GM19372 (cell line): ENCODE data around the gene GIGYF2.
"Not testable (repeated sequence)": the region's sequence is repeated elsewhere in the genome, so short reads cannot be mapped to it uniquely, and the experiment has no call there.

Experiments
- ATAC-seq: cut with Tn5 transposase; IDR thresholded peaks from one replicate; pipeline ENCODE4 v1.9.1; 2021; ENCODE audit warnings: mild to moderate bottlenecking, low read depth, moderate library complexity; ENCODE audit not compliant: unreplicated experiment

Gene GIGYF2

DNA sequence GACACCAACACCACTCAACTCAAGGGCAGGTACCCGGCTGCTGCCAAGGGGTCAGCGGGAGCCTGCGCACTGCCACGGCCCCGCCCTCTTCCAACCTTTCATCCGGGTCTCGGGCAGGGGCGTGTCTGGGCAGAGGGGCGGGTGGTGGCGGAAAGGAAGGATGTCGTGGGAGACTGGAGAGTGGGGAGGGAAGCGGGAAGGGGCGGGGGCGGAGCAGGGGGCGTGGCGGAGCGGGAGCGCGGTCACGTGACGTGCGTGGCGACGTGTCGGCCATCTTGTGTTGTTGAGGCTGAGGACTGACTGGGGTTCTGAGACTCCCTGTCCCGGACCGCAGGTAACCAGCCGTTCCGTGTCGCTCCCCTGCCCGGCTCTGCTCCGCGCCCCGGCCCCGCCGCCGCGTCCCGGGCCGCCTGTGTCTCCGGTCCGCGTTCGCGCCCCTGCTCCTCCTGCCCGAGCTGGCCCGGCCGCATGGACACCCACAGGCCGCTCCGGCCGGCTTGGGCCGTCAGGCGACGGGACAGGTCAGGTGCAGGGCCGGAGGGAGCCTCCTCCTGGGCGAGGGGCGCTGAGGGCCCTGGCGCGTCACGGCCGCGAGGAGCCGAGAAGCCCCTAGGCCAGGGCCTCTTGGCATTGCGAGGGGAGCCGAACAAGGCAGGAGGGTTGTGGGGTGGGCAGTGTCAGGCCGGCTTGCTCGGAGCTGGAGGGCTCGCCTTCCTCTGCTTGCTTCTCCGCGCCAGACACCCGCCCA is at the start of gene GIGYF2:
Gene GIGYF2, plus strand, starts transcription at position 273 of the 748 bp plus-strand sequence. CDS start 37,867 bp downstream, outside the sequence.
- peak; percentile 74 for ATAC-seq

DNA sequence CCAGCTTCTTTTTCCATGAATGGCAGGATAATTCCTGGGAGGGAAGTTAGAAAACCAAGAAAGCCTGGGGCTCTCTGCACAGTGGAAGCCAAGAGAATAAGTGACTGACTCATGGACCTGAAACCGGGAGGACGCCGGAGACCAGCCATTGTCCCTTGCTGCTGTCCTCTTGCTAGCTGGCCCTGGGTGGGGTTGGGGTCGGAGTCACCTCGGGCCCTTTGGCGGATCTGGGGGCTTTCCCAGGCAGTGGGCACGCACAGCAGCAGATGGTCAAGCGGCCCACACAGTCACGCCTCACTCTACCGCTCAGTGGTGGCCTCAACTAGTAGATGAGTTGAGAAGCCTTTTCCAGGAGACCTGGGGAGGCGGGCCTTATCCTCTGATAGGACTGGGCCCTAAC is 48.1 kb upstream of the GIGYF2 start:
- ATAC-seq: no peak

DNA sequence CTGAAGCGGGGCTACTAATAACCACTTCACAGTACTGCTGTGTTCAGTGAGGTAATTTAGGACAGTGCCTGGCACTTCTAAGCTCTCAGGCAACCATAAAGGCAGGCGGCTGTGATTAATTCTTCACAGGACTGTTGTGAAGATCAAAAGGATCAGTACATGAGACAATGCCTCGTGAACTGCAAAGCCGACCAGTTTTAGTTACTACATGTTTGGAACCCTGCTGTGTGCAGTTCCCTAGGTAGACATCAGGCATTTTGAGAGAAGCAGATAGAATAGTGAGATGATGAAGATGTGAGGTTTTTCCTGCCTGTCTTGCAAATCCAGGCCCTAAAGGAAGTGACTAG is 44.7 kb upstream of the GIGYF2 start:
- no peak for ATAC-seq

GRCh38 chr2:232653441-232653840 is 43.7 kb upstream of the GIGYF2 start:
- no peak for ATAC-seq

DNA sequence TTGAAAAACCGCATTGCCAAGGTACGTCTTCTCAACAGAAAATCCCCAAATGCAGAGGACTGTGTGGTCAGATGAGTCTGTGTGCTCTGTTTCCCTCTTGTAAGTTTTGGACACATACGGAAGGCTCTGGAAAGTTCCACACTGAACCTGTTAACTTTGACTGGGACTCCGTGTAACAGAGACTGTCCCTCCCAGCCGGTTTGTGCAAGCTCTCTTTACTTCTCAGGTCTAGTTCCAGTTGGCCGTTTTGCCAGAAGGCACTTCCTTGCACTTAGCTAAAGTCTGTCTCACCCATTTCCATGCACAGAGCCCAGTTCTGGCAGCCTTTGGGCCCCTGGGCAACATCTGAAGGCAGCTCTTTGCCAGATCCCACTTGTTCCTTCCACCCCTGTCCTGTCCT is 41.7 kb upstream of the GIGYF2 start:
- ATAC-seq: no peak

DNA sequence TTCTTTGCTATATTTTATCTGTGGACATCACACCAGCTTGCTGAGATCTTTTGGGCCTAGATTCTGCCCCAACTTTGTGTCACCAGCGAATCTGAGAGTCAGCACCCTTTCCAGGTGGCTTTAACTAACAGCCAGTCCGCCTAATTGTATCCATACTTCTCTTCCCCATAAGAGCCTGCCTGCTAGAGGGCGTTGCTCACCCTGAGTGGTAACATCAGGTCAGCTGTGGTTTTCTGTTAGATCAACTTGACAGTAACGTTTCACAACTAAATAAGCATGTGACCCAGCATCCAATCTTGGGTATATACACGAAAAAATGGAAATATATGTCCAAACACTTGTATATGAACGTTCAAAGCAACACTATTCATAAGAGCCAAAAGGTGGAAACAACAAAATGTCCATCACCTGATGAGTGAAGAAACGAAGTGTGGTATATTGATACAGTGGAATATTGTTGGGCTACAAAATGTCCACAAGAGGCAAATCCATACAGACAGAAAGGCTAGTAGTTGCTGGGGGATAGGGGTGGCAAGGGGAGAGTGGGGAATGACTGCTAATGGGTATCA is 38.8 kb upstream of the GIGYF2 start:
- ATAC-seq: no peak

DNA sequence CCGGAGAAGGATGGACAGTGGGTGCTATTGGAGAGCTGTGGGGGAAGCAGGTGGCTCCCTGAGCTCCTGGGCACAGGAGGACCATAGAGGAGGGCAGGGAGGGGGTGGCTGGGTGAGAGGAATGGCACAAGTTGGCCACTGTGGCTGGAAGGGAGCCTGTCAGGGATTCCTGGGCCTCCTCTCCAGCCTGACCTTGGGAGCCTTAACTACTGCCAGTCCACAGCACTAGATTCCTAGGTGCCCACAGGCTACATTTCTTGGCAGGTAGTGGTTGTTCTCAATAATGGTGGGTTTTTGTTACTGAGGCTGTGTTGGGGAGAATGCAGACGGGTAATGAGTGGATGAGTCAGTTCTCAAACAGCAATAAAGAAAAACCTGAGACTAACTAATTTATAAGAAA is 37.8 kb upstream of the GIGYF2 start:
- ATAC-seq: no peak

DNA sequence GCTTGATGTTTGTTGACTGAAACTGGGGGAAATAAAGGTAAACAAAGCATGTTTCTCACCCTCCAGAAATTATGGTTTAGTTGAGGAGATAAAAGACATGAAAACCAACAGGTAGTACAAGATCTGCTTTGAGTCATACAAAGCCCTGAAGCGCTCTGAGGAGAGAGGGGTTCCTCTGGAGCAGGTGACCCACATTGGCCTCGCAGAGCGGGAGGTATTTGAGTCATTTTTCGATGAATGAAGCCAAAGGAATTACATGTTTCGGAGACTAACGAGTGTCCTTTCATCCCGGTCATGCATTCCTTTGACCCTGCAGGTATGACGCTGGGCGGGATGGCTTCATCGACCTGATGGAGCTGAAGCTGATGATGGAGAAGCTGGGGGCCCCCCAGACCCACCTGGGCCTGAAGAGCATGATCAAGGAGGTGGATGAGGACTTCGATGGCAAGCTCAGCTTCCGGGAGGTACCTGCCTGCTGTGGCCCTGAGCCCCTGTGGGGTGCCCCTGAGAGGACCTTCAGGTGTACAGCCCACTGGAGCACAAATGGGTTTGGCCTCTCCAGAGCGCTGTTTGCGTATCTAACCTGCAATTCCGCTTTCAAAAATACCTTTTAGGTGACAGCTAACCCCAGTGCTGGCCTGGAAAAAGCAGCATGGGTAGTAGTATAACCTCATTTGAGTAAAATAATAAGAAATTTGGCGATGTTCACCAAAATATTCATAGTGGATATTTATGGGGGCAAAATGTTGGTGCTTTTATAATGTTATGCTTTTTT is 34.5 kb upstream of the GIGYF2 start:
- ATAC-seq: no peak

DNA sequence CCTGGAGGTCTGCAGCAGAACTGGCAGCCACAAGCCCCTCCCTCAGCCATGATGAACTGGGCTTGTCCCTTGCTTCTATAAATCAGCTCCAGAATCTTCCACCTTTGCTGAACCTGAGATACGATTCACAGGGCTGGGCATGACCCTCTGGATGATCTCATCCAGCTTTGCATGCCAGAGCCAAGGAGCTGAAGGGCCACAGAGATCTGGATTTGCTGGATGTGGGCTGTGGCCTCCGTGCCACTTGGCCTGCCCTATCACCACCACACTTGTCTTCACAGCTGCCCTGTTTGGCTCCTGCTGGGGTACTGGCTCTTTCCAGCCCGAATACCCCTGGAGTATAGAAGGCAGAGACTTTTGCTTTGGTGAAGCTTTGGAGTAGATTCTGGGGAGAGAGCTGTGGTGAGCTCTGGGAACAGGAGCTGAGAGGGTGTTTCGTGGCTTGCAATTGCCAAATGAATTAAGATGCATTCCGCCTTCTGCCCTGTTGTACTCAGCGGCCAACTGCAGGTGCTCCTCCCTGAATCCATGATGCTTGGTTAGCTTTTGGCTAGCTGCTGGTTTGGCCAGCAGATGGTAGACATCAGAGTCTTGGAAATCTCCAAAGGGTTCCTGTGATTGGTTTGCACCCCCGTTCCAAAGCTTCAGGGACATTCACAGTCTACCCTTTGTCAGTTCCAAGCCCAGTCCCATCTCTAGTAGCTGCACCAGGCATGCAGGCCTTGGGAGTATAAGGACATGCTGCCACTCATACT is 30.9 kb upstream of the GIGYF2 start:
- no peak for ATAC-seq

DNA sequence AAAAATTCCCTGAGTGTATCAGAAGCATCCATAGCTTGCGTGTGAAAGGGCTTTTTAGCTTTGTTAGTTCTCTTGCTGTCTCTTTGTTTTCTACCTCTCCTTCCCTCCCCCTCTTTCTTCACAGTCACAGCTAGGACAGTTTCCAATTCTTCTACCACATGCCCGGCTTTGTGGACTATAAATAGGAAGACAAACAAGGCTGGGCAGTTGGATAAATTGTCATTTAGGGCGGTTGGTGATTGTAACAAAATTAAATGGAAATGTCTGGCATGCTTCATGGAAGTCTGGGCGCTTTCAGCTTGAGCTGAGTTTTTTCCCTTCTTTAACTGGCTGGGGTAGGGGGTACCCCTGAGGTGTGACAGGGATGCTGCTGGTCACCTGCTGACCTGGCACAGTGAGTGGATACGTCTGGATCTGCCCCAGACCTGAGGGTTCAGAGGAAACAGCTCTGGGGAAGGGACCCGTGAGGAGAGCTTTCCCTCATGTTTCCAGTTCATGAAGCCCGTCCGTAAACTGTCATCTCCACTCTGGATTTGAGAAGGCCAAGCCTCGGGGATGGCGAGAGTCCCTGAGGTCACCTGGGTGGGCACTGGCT is 29.0 kb upstream of the GIGYF2 start:
- no peak for ATAC-seq

DNA sequence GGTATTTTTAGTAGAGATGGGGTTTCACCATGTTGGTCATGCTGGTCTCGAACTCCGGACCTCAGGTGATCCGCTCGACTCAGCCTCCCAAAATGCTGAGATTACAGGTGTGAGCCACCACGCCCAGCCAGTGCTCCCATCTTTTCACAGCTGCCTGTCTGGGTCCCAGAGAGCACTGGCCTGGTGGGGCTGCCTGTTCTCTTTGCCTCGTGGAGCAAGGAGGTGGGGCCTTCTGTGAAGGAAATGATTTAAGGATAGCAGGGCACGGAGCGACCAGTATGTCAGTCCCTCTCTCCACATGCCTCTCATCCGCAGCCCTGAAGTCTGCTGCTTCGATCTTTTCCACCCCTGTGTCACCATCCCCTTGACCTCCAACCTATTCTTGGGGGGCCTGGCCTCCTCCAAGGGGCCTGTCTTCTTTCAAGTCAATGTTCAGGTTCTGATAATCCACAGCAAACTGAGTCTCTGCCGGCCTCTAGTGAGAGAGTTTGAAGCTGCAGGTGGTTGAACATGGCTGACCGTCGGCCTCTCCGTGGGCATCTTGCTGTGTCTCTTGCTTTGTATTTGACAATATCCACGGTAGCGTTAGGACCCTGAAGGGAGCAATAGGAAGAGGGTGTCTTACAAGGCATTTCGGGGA is 28.2 kb upstream of the GIGYF2 start:
- no peak for ATAC-seq

DNA sequence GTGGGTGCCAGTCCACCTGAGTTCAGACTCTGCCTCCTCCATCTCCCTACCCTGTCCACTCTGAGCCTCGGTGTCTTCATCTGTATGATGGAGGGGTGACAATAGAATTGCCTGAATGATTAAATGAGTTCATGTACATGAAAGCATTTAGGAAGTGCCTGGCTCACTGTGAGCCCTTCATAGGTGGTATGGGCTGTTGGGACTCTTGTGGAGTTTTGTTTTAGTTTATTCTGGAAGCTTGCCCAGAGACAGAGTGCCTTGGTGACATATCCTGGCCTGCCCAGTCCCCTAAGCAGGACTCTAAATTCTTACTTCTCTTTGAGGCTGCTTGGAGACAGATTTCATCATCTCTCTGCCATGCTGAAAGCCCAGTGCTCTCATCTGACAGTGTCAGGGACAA is 24.5 kb upstream of the GIGYF2 start:
- no peak for ATAC-seq

DNA sequence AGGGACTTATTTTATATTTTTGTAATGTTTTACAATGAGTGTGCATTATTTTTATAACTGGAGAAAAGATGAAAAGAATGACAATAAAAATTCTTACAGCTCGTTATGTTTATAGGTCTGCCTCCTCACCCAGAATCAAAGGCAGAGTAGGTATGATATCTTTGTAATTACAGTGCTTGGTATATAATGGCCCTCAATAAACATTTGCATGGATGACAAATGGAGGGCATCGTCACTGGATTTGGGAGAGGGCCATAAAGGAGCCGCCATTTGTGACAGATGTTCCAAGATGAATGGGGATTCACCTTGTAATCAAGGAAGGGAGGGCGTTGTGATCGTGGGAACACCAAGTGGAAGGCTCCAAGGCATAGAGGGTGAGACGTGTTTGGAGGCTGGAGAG is 22.6 kb upstream of the GIGYF2 start:
- no peak for ATAC-seq

GRCh38 chr2:232675381-232675780 is 21.8 kb upstream of the GIGYF2 start:
- no peak for ATAC-seq

DNA sequence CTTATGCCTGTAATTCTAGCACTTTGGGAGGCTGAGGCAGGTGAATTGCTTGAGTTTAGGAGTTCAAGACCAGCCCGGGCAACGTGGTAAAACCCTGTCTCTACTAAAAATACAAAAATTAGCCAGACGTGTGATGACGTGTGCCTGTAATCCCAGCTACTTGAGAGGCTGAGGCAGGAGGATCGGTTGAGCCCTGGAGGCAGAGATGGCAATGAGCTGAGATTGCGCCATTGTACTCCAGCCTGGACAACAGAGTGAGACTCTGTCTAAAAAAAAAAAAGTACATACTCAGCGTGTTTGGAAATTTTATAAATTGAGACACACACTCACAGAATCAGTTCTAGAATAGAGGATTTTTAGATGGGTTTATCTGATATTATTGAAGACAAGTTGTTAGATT is 17.1 kb upstream of the GIGYF2 start:
- ATAC-seq: no peak

DNA sequence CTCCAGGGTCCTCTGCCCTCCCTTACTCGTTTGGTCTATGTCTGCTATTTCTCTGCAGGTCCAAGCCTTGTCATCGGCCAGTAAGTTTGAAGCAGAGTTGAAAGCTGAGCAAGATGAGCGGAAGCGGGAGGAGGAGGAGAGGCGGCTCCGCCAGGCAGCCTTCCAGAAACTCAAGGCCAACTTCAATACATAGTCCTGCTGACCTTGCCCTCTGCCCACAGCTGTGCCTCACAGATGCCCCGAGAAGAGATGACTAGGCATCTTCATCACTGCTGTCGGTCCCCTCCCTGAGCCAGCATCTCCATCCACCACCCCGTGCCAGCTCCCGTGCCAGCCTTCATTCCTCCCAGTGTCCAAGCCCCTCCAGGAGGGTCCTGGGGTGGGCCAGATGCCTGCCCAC is 15.6 kb upstream of the GIGYF2 start:
- ATAC-seq: no peak

- no peak for ATAC-seq
These were observed 13.8 kb upstream of the GIGYF2 start for GRCh38 chr2:232683368-232683767.

DNA sequence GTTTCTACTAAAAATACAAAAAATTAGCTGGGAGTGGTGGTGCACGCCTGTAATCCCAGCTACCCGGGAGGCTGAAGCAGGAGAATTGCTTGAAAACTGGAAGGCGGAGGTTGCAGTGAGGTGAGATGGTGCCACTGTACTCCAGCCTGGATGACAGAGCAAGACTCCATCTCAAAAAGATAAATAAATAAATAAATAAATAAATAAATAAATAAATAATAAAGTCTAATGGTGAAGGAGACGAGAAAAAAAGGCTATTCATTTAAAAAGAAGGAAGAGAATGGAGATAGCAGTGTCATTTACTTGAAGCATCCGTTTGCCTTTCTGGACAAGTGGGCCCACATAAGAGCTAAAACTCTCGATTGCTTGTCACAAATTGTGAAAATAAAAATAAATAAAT is 11.7 kb upstream of the GIGYF2 start:
- ATAC-seq: not testable (repeated sequence)

DNA sequence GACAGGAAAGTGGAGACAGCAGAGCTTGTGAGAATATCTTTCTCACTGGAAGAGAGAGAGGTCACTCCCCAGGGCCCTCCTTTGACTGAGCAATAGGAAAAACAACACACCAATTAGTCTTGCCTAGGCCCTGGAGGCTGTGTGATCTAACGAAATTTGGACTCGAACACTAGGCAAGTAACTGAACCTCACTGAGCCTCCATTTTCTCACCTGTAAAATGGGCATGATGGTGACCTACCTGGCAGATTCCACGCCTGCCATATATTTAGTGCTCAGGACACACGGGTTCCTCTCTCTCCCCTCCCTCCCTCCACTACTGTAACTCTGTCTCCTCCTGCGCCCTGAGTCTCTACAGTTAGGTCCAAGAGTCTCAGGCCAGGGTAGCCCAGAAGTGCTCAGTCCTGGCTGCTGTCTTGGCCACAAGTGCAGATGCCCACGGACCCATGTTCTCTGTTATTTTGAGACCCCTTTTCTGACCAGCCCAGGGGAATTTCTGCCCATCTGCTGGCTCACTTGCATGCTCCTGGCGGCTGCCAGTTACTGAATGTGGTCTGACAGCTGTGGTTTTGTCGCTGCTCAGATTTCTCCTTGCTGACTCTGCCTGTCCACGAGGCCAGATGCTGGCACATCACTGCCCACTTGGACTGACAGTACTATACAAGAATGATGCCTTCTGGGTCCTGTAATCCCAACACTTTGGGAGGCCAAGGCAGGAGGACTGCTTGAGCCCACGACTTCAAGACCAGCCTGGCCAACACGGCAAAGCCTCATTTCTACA is 9.6 kb upstream of the GIGYF2 start:
- no peak for ATAC-seq
